Karpas-422 (cell line): ENCODE measurements around the gene USP10. TPM values are rescaled to one million over a fixed set of nuclear protein-coding genes. Genes with fewer than 3 reads are reported as not detected.

Experiments
- DNase-seq: peaks from one replicate; pipeline ENCODE4 v3.0.0-alpha.2; 2015
- H2AFZ ChIP-seq: fragments of 200-600 bp; sonication (generic); 2 replicates; pipeline ENCODE4 v1.6.1; 2014; ENCODE audit warnings: antibody characterized with exemption, low read length, mixed read lengths
- H3K27ac ChIP-seq: fragments of 200-600 bp; sonication (generic); 2 replicates; pipeline ENCODE4 v1.5.1; 2014; ENCODE audit warnings: mild to moderate bottlenecking, low read length, moderate library complexity
- H3K27me3 ChIP-seq: fragments of 200-600 bp; sonication (generic); 2 replicates; pipeline ENCODE4 v1.6.1; 2014; ENCODE audit warnings: low read length, mixed read lengths
- H3K36me3 ChIP-seq: fragments of 200-600 bp; sonication (generic); 2 replicates; pipeline ENCODE4 v1.6.1; 2014; ENCODE audit warnings: low read length, mixed read lengths; ENCODE audit not compliant: insufficient read depth
- H3K4me1 ChIP-seq: fragments of 200-600 bp; sonication (generic); 2 replicates; pipeline ENCODE4 v1.6.1; 2014; ENCODE audit warnings: mild to moderate bottlenecking, low read length, mixed read lengths
- H3K4me2 ChIP-seq: fragments of 200-600 bp; sonication (generic); 2 replicates; pipeline ENCODE4 v1.6.1; 2014; ENCODE audit warnings: low read length, low read depth, mild to moderate bottlenecking; ENCODE audit not compliant: poor library complexity, severe bottlenecking
- H3K4me3 ChIP-seq: fragments of 200-600 bp; sonication (generic); 2 replicates; pipeline ENCODE4 v1.5.1; 2014; ENCODE audit warnings: mild to moderate bottlenecking, antibody characterized with exemption, low read length, mixed read lengths
- H3K79me2 ChIP-seq: fragments of 200-600 bp; sonication (generic); 2 replicates; pipeline ENCODE4 v1.6.1; 2014; ENCODE audit warnings: mild to moderate bottlenecking, low read length, mixed read lengths
- H3K9ac ChIP-seq: fragments of 200-600 bp; sonication (generic); 2 replicates; pipeline ENCODE4 v1.6.0; 2014; ENCODE audit warnings: low read length
- H3K9me2 ChIP-seq: fragments of 200-600 bp; sonication (generic), shearing (Covaris generic); replicated peaks from 2 replicates; pipeline ENCODE4 v1.6.0; 2014; ENCODE audit warnings: mild to moderate bottlenecking, low read length, moderate library complexity; ENCODE audit not compliant: insufficient read depth
- H3K9me3 ChIP-seq: fragments of 300-700, 200-600 bp; sonication (generic); 2 replicates; pipeline ENCODE4 v1.6.1; 2014; ENCODE audit warnings: low read length, mixed read lengths
- H4K20me1 ChIP-seq: fragments of 200-600 bp; sonication (generic); 2 replicates; pipeline ENCODE4 v1.6.1; 2014; ENCODE audit warnings: mild to moderate bottlenecking, antibody characterized with exemption, low read length, low read depth; ENCODE audit not compliant: insufficient read depth
- total RNA-seq: library from RNA; depleted of rRNA; stranded (reverse); fragments of >200 nt; shearing (Covaris generic); gene quantifications from 2 replicates; pipeline ENCODE4 v1.2.3, GENCODE V29; 2014; ENCODE audit warnings: low replicate concordance

USP10 gene
- total RNA-seq, 1 experiment from 2014 or later = 79.9 TPM

- no peaks in the 10 kb centered on the region for H3K9me3 ChIP-seq
- no peak within 1 kb of the TSS for H3K4me3 ChIP-seq
Measured at GRCh38 chr16:84819644-84820304, 120.0 kb downstream of the USP10 start, which contains the start of gene CRISPLD2. CRISPLD2 (plus strand) TSS chr16:84819985; CDS start chr16:84838496, 18,511 bp downstream.

GRCh38 chr16:84820305-84820684 is 120.5 kb downstream of the USP10 start:
- H3K4me1 ChIP-seq = no peaks in the 10 kb centered on the region
- no peak for DNase-seq
- H3K27ac ChIP-seq = no peak overlapping the region
- no peak overlapping the region for H3K4me3 ChIP-seq
- H3K36me3 ChIP-seq = no peaks in the 10 kb centered on the region
- H3K9me3 ChIP-seq = no peaks in the 10 kb centered on the region
- H3K79me2 ChIP-seq = no peaks in the 10 kb centered on the region
- H2AFZ ChIP-seq = no peak overlapping the region
- H3K9me2 ChIP-seq = no peaks in the 10 kb centered on the region
- H3K27me3 ChIP-seq = no peaks in the 10 kb centered on the region
- H4K20me1 ChIP-seq = 0 out of 2 replicates have a peak, but pooled peaks cover 3% of the 10 kb centered on the region
- H3K9ac ChIP-seq = no peak overlapping the region
- no peak overlapping the region for H3K4me2 ChIP-seq

More at GRCh38 chr16:84819644-84820304, 120.0 kb downstream of the USP10 start, which contains the start of gene CRISPLD2:
- H3K27ac ChIP-seq = no peak within 1 kb of the TSS
- no peak within 1 kb of the TSS for H3K9ac ChIP-seq
- no peaks in the 10 kb centered on the region for H3K9me2 ChIP-seq
- H3K79me2 ChIP-seq = no peaks in the 10 kb centered on the region
- H3K4me2 ChIP-seq = no peak within 1 kb of the TSS
- H3K36me3 ChIP-seq = no peaks in the 10 kb centered on the region
- H2AFZ ChIP-seq = no peak within 1 kb of the TSS
- no peak for DNase-seq
- H3K27me3 ChIP-seq = no peaks in the 10 kb centered on the region
- 0 out of 2 replicates have a peak, but pooled peaks cover 3% of the 10 kb centered on the region for H4K20me1 ChIP-seq
- no peaks in the 10 kb centered on the region for H3K4me1 ChIP-seq

GRCh38 chr16:84820771-84821170 is 121.0 kb downstream of the USP10 start:
- Histone ChIP-seq H3K79me2 (no peaks in the 10 kb centered on the region), H3K4me1 (no peaks in the 10 kb centered on the region), H3K36me3 (no peaks in the 10 kb centered on the region), H3K9me3 (no peaks in the 10 kb centered on the region), H3K9ac (no peak overlapping the region), H4K20me1 (0 out of 2 replicates have a peak, but pooled peaks cover 3% of the 10 kb centered on the region), H3K4me3 (no peak overlapping the region), H3K27me3 (no peaks in the 10 kb centered on the region), H2AFZ (no peak overlapping the region), H3K27ac (no peak overlapping the region), H3K9me2 (no peaks in the 10 kb centered on the region), H3K4me2 (no peak overlapping the region)
- DNase-seq = no peak

- Histone ChIP-seq H3K4me1 (no peaks in the 10 kb centered on the region), H4K20me1 (0 out of 2 replicates have a peak, but pooled peaks cover 3% of the 10 kb centered on the region), H3K79me2 (no peaks in the 10 kb centered on the region), H3K36me3 (no peaks in the 10 kb centered on the region), H3K4me3 (no peak overlapping the region), H3K9me2 (no peaks in the 10 kb centered on the region), H3K4me2 (no peak overlapping the region), H3K27ac (no peak overlapping the region), H3K27me3 (no peaks in the 10 kb centered on the region), H2AFZ (no peak overlapping the region), H3K9me3 (no peaks in the 10 kb centered on the region), H3K9ac (no peak overlapping the region)
- no peak for DNase-seq
Measured at GRCh38 chr16:84821179-84821578, 121.4 kb downstream of the USP10 start.

- no peak overlapping the region for H3K4me2 ChIP-seq
- H3K4me3 ChIP-seq = no peak overlapping the region
- H3K27me3 ChIP-seq = no peaks in the 10 kb centered on the region
- H3K4me1 ChIP-seq = no peaks in the 10 kb centered on the region
- H4K20me1 ChIP-seq = 0 out of 2 replicates have a peak, but pooled peaks cover 3% of the 10 kb centered on the region
- H2AFZ ChIP-seq = no peak overlapping the region
- H3K36me3 ChIP-seq = no peaks in the 10 kb centered on the region
- no peaks in the 10 kb centered on the region for H3K9me3 ChIP-seq
- DNase-seq = no peak
- no peak overlapping the region for H3K27ac ChIP-seq
- H3K9ac ChIP-seq = no peak overlapping the region
- H3K9me2 ChIP-seq = no peaks in the 10 kb centered on the region
- H3K79me2 ChIP-seq = no peaks in the 10 kb centered on the region
Measured at GRCh38 chr16:84821728-84822689, 122.2 kb downstream of the USP10 start.

- Histone ChIP-seq H3K9ac (no peak overlapping the region), H3K4me3 (no peak overlapping the region), H3K4me2 (no peak overlapping the region), H4K20me1 (0 out of 2 replicates have a peak, but pooled peaks cover 3% of the 10 kb centered on the region), H3K9me3 (no peaks in the 10 kb centered on the region), H3K4me1 (no peaks in the 10 kb centered on the region), H3K27me3 (no peaks in the 10 kb centered on the region), H2AFZ (no peak overlapping the region), H3K9me2 (no peaks in the 10 kb centered on the region), H3K79me2 (no peaks in the 10 kb centered on the region), H3K27ac (no peak overlapping the region), H3K36me3 (no peaks in the 10 kb centered on the region)
- no peak for DNase-seq
Measured at GRCh38 chr16:84822990-84823389, 123.2 kb downstream of the USP10 start.

- Histone ChIP-seq H3K9me2 (no peaks in the 10 kb centered on the region), H3K4me1 (no peaks in the 10 kb centered on the region), H4K20me1 (0 out of 2 replicates have a peak, but pooled peaks cover 3% of the 10 kb centered on the region), H3K79me2 (no peaks in the 10 kb centered on the region), H3K4me3 (no peak overlapping the region), H3K27me3 (no peaks in the 10 kb centered on the region), H3K27ac (no peak overlapping the region), H3K9ac (no peak overlapping the region), H2AFZ (no peak overlapping the region), H3K36me3 (no peaks in the 10 kb centered on the region), H3K9me3 (no peaks in the 10 kb centered on the region), H3K4me2 (no peak overlapping the region)
- DNase-seq = no peak
Measured at GRCh38 chr16:84823484-84823883, 123.7 kb downstream of the USP10 start.

GRCh38 chr16:84823926-84824325 is 124.1 kb downstream of the USP10 start:
- no peak overlapping the region for H3K4me3 ChIP-seq
- no peaks in the 10 kb centered on the region for H3K79me2 ChIP-seq
- H3K9ac ChIP-seq = no peak overlapping the region
- H3K4me1 ChIP-seq = no peaks in the 10 kb centered on the region
- no peaks in the 10 kb centered on the region for H3K36me3 ChIP-seq
- H3K27ac ChIP-seq = no peak overlapping the region
- DNase-seq = no peak
- H2AFZ ChIP-seq = no peak overlapping the region
- H3K9me3 ChIP-seq = no peaks in the 10 kb centered on the region
- no peaks in the 10 kb centered on the region for H3K27me3 ChIP-seq
- 0 out of 2 replicates have a peak, but pooled peaks cover 3% of the 10 kb centered on the region for H4K20me1 ChIP-seq
- H3K4me2 ChIP-seq = no peak overlapping the region
- no peaks in the 10 kb centered on the region for H3K9me2 ChIP-seq
